Parathyroid adenoma (tissue), 2 donors: ENCODE data around the gene ASPG.

Source experiments
- H2AFZ ChIP-seq: fragments of 300-600 bp; sonication (generic); one replicate; pipeline ENCODE4 v1.7.0; 2017; ENCODE audit warnings: antibody characterized with exemption, mild to moderate bottlenecking
- H3K27ac ChIP-seq: fragments of 300-600 bp; sonication (generic); one replicate; pipeline ENCODE4 v1.7.0; 2017
- H3K27me3 ChIP-seq: fragments of 300-600 bp; sonication (generic); one replicate; pipeline ENCODE4 v1.7.0; 2017; ENCODE audit warnings: low read length; ENCODE audit not compliant: control insufficient read depth, insufficient read depth
- H3K36me3 ChIP-seq: fragments of 300-600 bp; sonication (generic); one replicate; pipeline ENCODE4 v1.7.0; 2017; ENCODE audit warnings: low read length; ENCODE audit not compliant: control insufficient read depth, insufficient read depth
- H3K4me1 ChIP-seq: fragments of 300-600 bp; sonication (generic); one replicate; pipeline ENCODE4 v1.7.0; 2017; ENCODE audit warnings: control low read depth
- H3K4me2 ChIP-seq: fragments of 300-600 bp; sonication (generic); one replicate; pipeline ENCODE4 v1.7.0; 2017; ENCODE audit warnings: low read length
- H3K4me3 ChIP-seq: fragments of 300-600 bp; sonication (generic); one replicate; pipeline ENCODE4 v1.7.0; 2017; ENCODE audit warnings: low read depth, low read length
- H3K79me2 ChIP-seq: fragments of 300-600 bp; sonication (generic); one replicate; pipeline ENCODE4 v1.7.0; 2017; ENCODE audit warnings: control low read depth
- H3K9ac ChIP-seq: fragments of 300-600 bp; sonication (generic); one replicate; pipeline ENCODE4 v1.7.0; 2017; ENCODE audit warnings: mild to moderate bottlenecking
- H3K9me3 ChIP-seq: fragments of 300-600 bp; sonication (generic); one replicate; pipeline ENCODE4 v1.7.0; 2017; ENCODE audit warnings: low read length; ENCODE audit not compliant: control insufficient read depth
- TF ChIP-seq, protein P1 (sequence below): fragments of 300-600 bp; sonication (generic); IDR thresholded peaks from one replicate; pipeline ENCODE4 v1.7.0; 2017; ENCODE audit warnings: antibody characterized with exemption, mild to moderate bottlenecking
- donor health status: primary hyperparathyroidism.

Gene ASPG

DNA sequence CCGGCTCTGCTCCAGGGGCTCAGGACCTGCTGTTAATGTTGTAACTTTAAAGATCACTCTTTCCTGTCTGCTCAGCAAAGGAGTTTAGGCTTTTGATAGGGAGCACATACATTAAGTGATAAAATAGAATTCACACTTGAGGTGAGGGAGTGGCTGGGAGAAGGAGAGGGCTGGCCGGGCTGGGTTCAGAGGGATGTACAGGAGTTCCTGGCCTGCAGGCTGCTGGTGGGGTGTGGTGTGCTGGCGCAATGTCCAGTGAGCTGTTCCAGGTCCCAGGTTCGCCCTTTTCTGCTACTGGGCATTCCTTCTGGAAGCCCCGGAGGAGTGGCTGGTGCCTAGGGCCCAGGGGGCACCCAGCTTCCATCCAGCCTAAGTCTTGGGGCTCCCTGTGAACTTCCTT, 70.6 kb downstream of the ASPG start:
- Histone ChIP-seq H3K4me2 (no peak overlapping the region), H3K36me3 (no peaks in the 10 kb centered on the region), H3K4me1 (no peaks in the 10 kb centered on the region), H3K4me3 (no peak overlapping the region), H2AFZ (no peak overlapping the region), H3K79me2 (no peaks in the 10 kb centered on the region), H3K9me3 (no peaks in the 10 kb centered on the region), H3K27ac (no peak overlapping the region), H3K9ac (no peak overlapping the region), H3K27me3 (no peaks in the 10 kb centered on the region)
- TF ChIP-seq, protein P1, sequence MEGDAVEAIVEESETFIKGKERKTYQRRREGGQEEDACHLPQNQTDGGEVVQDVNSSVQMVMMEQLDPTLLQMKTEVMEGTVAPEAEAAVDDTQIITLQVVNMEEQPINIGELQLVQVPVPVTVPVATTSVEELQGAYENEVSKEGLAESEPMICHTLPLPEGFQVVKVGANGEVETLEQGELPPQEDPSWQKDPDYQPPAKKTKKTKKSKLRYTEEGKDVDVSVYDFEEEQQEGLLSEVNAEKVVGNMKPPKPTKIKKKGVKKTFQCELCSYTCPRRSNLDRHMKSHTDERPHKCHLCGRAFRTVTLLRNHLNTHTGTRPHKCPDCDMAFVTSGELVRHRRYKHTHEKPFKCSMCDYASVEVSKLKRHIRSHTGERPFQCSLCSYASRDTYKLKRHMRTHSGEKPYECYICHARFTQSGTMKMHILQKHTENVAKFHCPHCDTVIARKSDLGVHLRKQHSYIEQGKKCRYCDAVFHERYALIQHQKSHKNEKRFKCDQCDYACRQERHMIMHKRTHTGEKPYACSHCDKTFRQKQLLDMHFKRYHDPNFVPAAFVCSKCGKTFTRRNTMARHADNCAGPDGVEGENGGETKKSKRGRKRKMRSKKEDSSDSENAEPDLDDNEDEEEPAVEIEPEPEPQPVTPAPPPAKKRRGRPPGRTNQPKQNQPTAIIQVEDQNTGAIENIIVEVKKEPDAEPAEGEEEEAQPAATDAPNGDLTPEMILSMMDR = no peak

DNA sequence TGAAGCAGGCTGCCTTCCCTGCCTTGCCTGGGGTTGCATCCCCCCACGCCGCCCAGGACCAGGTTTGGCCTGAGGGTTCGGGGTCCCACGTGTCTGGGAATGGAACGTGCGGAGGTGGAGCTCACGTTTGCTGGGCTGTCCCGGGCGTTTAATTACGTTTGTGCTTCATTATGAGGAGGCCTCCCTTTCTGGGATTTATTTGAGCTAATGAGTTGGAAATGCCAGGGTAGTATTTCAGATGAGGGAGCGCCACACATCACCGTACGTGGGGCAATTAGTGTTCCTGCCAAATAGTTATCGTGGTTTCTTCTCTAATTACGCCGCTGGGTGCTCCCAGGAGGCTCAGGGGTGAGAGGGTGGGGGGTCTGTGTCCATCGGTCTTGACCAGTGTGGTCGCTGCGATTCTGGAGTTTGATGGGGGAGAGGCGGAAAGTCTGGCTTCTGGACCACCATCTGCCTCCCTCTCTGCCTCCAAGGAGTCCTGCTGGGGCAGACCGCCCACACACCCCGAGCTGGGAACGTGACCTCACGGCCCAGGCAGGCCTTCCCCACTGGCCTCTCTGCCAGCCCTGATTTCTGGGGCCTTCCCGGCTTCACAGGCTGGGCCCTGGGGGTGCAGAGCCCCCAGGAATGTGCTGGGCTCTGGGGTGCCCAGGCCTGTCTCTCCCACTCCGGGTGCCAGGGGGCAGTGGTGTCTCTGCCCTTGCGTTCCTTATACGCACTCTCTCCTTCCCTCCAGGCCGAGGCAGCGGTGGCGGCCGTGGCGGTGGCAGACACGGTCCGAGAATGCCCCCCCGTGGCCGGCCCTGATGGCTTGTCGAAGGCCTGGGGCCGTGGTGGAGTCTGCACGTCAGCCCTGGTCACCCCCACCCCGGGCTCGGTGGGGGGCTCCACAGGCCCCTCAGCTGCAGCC, 71.8 kb downstream of the ASPG start:
- Histone ChIP-seq H3K79me2 (no peaks in the 10 kb centered on the region), H3K9me3 (no peaks in the 10 kb centered on the region), H3K36me3 (no peaks in the 10 kb centered on the region), H3K4me1 (no peaks in the 10 kb centered on the region), H3K27me3 (no peaks in the 10 kb centered on the region), H2AFZ (no peak overlapping the region), H3K27ac (no peak overlapping the region), H3K9ac (no peak overlapping the region), H3K4me3 (no peak overlapping the region), H3K4me2 (no peak overlapping the region)
- TF ChIP-seq, protein P1 = no peak

DNA sequence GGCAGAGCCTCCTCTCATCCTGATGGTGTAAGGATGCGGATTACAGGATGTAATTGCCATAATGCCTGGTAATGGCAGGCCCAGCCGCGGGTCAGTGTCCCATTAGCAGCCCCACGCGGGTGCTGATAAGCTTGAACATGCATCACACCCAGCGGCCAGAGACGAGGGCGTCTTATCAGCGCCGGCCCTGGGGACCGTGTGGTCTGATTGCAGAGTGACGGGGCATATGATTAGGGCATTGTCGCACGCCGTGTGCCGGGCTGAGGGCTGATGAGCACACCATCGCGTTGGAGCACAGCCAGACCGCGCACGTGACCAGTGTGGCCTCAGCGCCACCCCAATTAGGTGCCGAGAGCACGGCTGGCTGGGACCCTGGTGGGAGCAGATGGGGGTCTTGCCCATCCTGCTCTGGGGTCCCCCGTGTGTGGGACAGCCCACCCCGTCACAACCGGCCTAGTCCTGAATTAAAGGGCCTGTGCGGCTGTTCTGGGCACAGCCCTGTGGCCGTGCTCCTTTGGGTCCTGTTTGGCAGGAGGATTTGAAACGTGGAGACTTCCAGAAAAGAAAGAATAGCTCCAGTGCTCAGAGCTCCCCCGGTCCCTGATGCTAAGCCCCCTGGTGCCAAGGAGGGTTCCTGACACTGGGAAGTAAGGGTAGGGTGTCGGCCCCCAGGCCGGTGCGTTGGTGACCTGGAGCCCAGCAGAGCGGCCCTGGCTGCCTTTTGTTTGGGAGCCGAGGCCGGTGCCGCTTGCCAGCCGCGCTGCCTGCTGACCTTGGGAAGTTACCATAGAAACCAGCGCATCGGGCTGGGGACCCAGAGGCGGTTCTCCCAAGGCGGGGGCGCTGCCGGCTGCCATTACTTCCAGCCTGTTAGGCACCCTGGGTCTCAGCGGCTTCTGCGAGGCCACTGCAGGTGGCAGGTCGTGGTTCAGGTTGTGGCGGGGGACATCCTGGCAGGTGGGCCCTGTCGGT, 73.6 kb downstream of the ASPG start:
- Histone ChIP-seq H3K27ac (no peak overlapping the region), H3K4me2 (no peak overlapping the region), H3K79me2 (no peaks in the 10 kb centered on the region), H3K4me1 (no peaks in the 10 kb centered on the region), H3K4me3 (no peak overlapping the region), H3K27me3 (no peaks in the 10 kb centered on the region), H2AFZ (no peak overlapping the region), H3K9ac (no peak overlapping the region), H3K9me3 (no peaks in the 10 kb centered on the region), H3K36me3 (no peaks in the 10 kb centered on the region)
- TF ChIP-seq, protein P1 = no peak

DNA sequence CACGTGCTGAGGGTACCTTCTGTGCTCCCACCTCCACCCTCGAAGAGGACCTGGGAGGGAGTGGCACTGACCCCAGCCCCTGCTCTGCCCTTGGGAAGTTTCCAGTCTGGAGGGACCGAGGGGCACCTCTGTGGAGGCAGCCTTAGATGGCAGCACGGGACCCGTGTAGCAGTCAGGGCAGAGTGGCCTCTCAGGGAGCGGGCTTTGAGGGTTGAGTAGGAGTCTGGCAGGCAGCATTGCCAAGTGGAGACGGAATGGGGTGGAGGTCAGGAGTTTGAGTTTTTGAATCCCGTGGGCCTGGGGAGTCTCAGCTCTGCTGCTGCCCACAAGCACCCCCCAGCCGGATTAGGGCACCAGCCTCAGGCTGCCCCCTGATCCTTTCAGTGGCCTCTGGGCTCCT, 74.5 kb downstream of the ASPG start:
- Histone ChIP-seq H3K4me2 (no peak overlapping the region), H3K4me1 (no peaks in the 10 kb centered on the region), H3K27ac (no peak overlapping the region), H3K36me3 (no peaks in the 10 kb centered on the region), H3K9ac (no peak overlapping the region), H3K79me2 (no peaks in the 10 kb centered on the region), H3K9me3 (no peaks in the 10 kb centered on the region), H2AFZ (no peak overlapping the region), H3K27me3 (no peaks in the 10 kb centered on the region), H3K4me3 (no peak overlapping the region)
- TF ChIP-seq, protein P1 = no peak
